Hepatocyte (in vitro differentiated cells): Measurements from ENCODE around the gene HRH1.

Experiments used
- EZH2 ChIP-seq: fragments of 200-600 bp; sonication (generic); IDR thresholded peaks from 2 replicates; pipeline ENCODE4 v1.6.1; 2016; ENCODE audit warnings: antibody characterized with exemption, mild to moderate bottlenecking, borderline replicate concordance
- EZH2phosphoT487 ChIP-seq: fragments of 200-600 bp; sonication (generic); IDR thresholded peaks from one replicate; pipeline ENCODE4 v1.6.1; 2018; ENCODE audit warnings: antibody characterized with exemption, mild to moderate bottlenecking, low read depth, moderate library complexity; ENCODE audit not compliant: unreplicated experiment, severe bottlenecking
- TF ChIP-seq, protein P1 (sequence below): fragments of 200-600 bp; sonication (generic); IDR thresholded peaks from 2 replicates; pipeline ENCODE4 v1.5.1; 2016; ENCODE audit warnings: antibody characterized with exemption, mild to moderate bottlenecking; ENCODE audit not compliant: poor library complexity

DNA sequence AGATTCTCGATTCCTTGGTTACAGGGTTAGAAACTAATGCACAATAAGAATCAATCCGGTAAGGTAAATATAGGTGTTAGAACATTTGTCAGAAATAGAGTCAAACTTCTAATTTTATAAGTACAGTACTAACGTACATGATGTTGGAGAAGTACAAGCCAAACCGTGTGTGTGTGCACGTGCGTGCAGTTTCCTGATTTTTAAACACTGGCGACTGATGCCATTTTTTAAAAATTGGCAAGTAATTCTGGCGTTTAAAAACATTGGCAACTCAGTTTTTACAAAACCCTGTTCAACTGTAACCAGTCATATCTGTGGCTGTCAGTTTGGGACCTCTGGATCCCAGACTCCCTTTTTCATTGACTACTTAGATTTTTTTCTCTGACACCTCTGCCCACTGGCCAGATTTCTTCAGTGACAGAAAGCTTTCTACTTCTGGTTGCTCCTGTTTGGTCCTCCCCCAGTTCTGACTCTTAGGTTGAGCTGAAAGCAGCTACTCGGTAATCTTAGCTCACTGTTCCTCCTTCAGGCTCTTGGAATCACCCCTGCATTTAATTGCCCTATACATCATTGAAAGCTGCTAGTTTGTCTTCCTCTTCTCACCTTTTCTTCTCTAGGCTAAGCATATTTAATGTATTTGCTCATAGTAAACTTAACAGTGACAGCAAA is 118.7 kb downstream of the HRH1 start:
- TF ChIP-seq EZH2, result no peak
- TF ChIP-seq, protein P1, sequence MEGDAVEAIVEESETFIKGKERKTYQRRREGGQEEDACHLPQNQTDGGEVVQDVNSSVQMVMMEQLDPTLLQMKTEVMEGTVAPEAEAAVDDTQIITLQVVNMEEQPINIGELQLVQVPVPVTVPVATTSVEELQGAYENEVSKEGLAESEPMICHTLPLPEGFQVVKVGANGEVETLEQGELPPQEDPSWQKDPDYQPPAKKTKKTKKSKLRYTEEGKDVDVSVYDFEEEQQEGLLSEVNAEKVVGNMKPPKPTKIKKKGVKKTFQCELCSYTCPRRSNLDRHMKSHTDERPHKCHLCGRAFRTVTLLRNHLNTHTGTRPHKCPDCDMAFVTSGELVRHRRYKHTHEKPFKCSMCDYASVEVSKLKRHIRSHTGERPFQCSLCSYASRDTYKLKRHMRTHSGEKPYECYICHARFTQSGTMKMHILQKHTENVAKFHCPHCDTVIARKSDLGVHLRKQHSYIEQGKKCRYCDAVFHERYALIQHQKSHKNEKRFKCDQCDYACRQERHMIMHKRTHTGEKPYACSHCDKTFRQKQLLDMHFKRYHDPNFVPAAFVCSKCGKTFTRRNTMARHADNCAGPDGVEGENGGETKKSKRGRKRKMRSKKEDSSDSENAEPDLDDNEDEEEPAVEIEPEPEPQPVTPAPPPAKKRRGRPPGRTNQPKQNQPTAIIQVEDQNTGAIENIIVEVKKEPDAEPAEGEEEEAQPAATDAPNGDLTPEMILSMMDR, result no peak
- TF ChIP-seq EZH2phosphoT487, result no peak
